ENCODE results near the gene OOSP4A.

- no peak for TF ChIP-seq POLR2A (IDR thresholded peaks at IDR 0.05; ENCODE audit: low read length)
- TF ChIP-seq CTCF (IDR thresholded peaks at IDR 0.05) = no peak
- no peak for TF ChIP-seq CHD2 (IDR thresholded peaks at IDR 0.05; ENCODE audit: low read length, partially characterized antibody)
- no peak for TF ChIP-seq BHLHE40 (IDR thresholded peaks at IDR 0.05; ENCODE audit: low read depth, low read length)
- no peak for TF ChIP-seq CEBPB (IDR thresholded peaks at IDR 0.05)
- no peak for TF ChIP-seq PHF8 (IDR thresholded peaks at IDR 0.05; ENCODE audit: borderline replicate concordance, low read depth)
- no peak for TF ChIP-seq ZC3H11A (IDR thresholded peaks at IDR 0.05)
- TF ChIP-seq SMC3 (IDR thresholded peaks at IDR 0.05) = no peak
- no peak for TF ChIP-seq KDM1A (IDR thresholded peaks at IDR 0.05; ENCODE audit: low read depth)
- no peak for TF ChIP-seq ZFP36 (IDR thresholded peaks at IDR 0.05; ENCODE audit: borderline replicate concordance, partially characterized antibody)
- TF ChIP-seq RCOR1 (IDR thresholded peaks at IDR 0.05; ENCODE audit: low read depth, low read length) = no peak
- no peak for TF ChIP-seq CHD4 (IDR thresholded peaks at IDR 0.05; ENCODE audit: borderline replicate concordance)
Measured at GRCh38 chr11:59990421-59990820, 26.6 kb downstream of the OOSP4A start.

Data from A549 (cell line).